GM19372 (cell line): ENCODE data around the gene RNASE3.
"Not testable (repeated sequence)": the region's sequence is repeated elsewhere in the genome, so short reads cannot be mapped to it uniquely, and the experiment has no call there.

ENCODE experiments used
- ATAC-seq: cut with Tn5 transposase; IDR thresholded peaks from one replicate; pipeline ENCODE4 v1.9.1; 2021; ENCODE audit warnings: mild to moderate bottlenecking, low read depth, moderate library complexity; ENCODE audit not compliant: unreplicated experiment

RNASE3 gene

GRCh38 chr14:20910822-20911221 is 19.6 kb downstream of the RNASE3 start:
- ATAC-seq, result not testable (repeated sequence)

- not testable (repeated sequence) for ATAC-seq
These were observed 28.0 kb downstream of the RNASE3 start for GRCh38 chr14:20919038-20919756.

- ATAC-seq, result not testable (repeated sequence)
These were observed 32.6 kb downstream of the RNASE3 start for GRCh38 chr14:20923766-20924297.

GRCh38 chr14:20934148-20934762 is 43.1 kb downstream of the RNASE3 start:
- no peak for ATAC-seq

GRCh38 chr14:20935303-20935984 is 44.3 kb downstream of the RNASE3 start:
- no peak for ATAC-seq
